K562 (cell line): ENCODE results near the gene MAGEA4. TPM values are rescaled to one million over a fixed set of nuclear protein-coding genes. Genes with fewer than 3 reads are reported as not detected.
A peak's percentile ranks its signal among the peaks of the same experiment; 100 is the strongest.

Experiments
- ATAC-seq: fragments of 200-7000 bp; cut with Tn5 transposase; 3 replicates; pipeline ENCODE4 v1.9.1; 2020; ENCODE audit warnings: moderate library complexity
- BruUV-seq: library from RNA; stranded (reverse); fragments of 400-500 nt; replicated peaks from 2 replicates; lab custom pipeline; 2021; lab: Mats Ljungman, UMichigan
- CTCF ChIA-PET: fragments of 300-600 bp; formaldehyde crosslinking; extraction: SDS; loops from one replicate; lab custom pipeline; 2021; ENCODE audit warnings: low intra/inter-chr PET ratio; lab: Yijun Ruan, JAX
- POLR2A ChIA-PET: fragments of 300-600, 350-650 bp; sonication (Branson Sonifier 250); formaldehyde crosslinking; extraction: SDS; loops from one replicate; lab custom pipeline; 2021; ENCODE audit warnings: antibody characterized with exemption, inconsistent platforms; lab: Yijun Ruan, JAX
- DNase-seq, 4 experiments: peaks; one replicate each; pipeline versions ENCODE4 v3.0.0 to v3.0.0-alpha.2; 2011 to 2018; ENCODE audit warnings: low spot score in 3 of 4, mixed read lengths in 3 of 4; ENCODE audit errors: extremely low read depth in 1 of 4
- FAIRE-seq: peaks from 2 replicates; lab custom pipeline; 2011; peaks lifted over from hg19 to GRCh38; lab: Jason Lieb, UNC
- H2AFZ ChIP-seq: 2 replicates; pipeline ENCODE4 v1.6.0; 2011; ENCODE audit warnings: low read depth, low read length, control low read depth, inconsistent platforms
- H3K27ac ChIP-seq: fragments of 200-600 bp; 3 replicates; pipeline ENCODE4 v1.8.0; 2011; ENCODE audit warnings: low read depth, mild to moderate bottlenecking, control low read depth, inconsistent platforms, low read length, moderate library complexity, mixed read lengths; ENCODE audit errors: extremely low read depth
- H3K27me3 ChIP-seq, 2 experiments: fragments of 300-600 bp in 1 of 2; 2 replicates in 1 of 2; 3 replicates in 1 of 2; pipeline versions ENCODE4 v1.6.0 to v1.8.0; 2011; ENCODE audit warnings: inconsistent platforms in 2 of 2, low read length in 2 of 2, mild to moderate bottlenecking in 1 of 2, mixed read lengths in 1 of 2, moderate library complexity in 1 of 2; ENCODE audit not compliant: control insufficient read depth in 2 of 2, insufficient read depth in 2 of 2
- H3K36me3 ChIP-seq: fragments of 300-600 bp; 3 replicates; pipeline ENCODE4 v1.8.0; 2011; ENCODE audit warnings: mild to moderate bottlenecking, low read length, inconsistent platforms; ENCODE audit not compliant: control insufficient read depth, insufficient read depth
- H3K4me1 ChIP-seq, 2 experiments: fragments of 200-600 bp in 1 of 2; replicated peaks in 1 of 2; 2 replicates in 1 of 2; 3 replicates in 1 of 2; pipeline versions ENCODE4 v1.5.1 to v1.8.0; 2011; ENCODE audit warnings: inconsistent platforms in 2 of 2, low read length in 2 of 2, mild to moderate bottlenecking in 1 of 2, mixed read lengths in 1 of 2, moderate library complexity in 1 of 2; ENCODE audit not compliant: control insufficient read depth in 2 of 2, insufficient read depth in 2 of 2
- H3K4me2 ChIP-seq: 2 replicates; pipeline ENCODE4 v1.6.1; 2011; ENCODE audit warnings: low read length, control low read depth, inconsistent platforms, mixed read lengths; ENCODE audit not compliant: insufficient read depth
- H3K4me3 ChIP-seq: fragments of 200-600 bp; sonication (generic), shearing (Covaris generic); 2 replicates; pipeline ENCODE4 v1.5.1; 2016; ENCODE audit warnings: control low read depth, inconsistent platforms
- H3K79me2 ChIP-seq: fragments of 200-600 bp; 3 replicates; pipeline ENCODE4 v1.8.0; 2011; ENCODE audit warnings: low read length, inconsistent platforms; ENCODE audit not compliant: control insufficient read depth, insufficient read depth
- H3K9ac ChIP-seq, 2 experiments: 2 replicates each; pipeline versions ENCODE4 v1.6.0 to v1.6.1; 2011; ENCODE audit warnings: low read depth in 2 of 2, low read length in 2 of 2, control low read depth in 1 of 2, inconsistent platforms in 1 of 2, mild to moderate bottlenecking in 1 of 2, mixed read lengths in 1 of 2; ENCODE audit not compliant: insufficient read depth in 1 of 2
- H3K9me1 ChIP-seq: one replicate; pipeline ENCODE4 v1.6.0; 2011; ENCODE audit warnings: inconsistent platforms, mild to moderate bottlenecking, low read length, moderate library complexity; ENCODE audit not compliant: control insufficient read depth, insufficient read depth
- H3K9me3 ChIP-seq: replicated peaks from 2 replicates; pipeline ENCODE4 v1.5.1; 2011; ENCODE audit warnings: low read depth, low read length, inconsistent platforms; ENCODE audit not compliant: control insufficient read depth, insufficient read depth
- H4K20me1 ChIP-seq: replicated peaks from 2 replicates; pipeline ENCODE4 v1.6.1; 2011; ENCODE audit warnings: low read length, inconsistent platforms, mixed read lengths; ENCODE audit not compliant: control insufficient read depth, insufficient read depth
- C11orf30 ChIP-seq: fragments of 450-650 bp; IDR thresholded peaks from 2 replicates; pipeline ENCODE4 v1.6.1; 2016; ENCODE audit warnings: low read depth, mild to moderate bottlenecking
- ETV6 ChIP-seq, 3 experiments: fragments of 150-350 bp in 1 of 3; sonication (generic) in 1 of 3; formaldehyde crosslinking in 1 of 3; IDR thresholded peaks; 2 replicates each; pipeline versions ENCODE4 v1.6.1 to v1.8.0; 2014 to 2022; ENCODE audit warnings: borderline replicate concordance in 2 of 3, low read depth in 2 of 3, antibody characterized with exemption in 1 of 3, low read length in 1 of 3, mild to moderate bottlenecking in 1 of 3, missing genetic modification reagents in 1 of 3
- MAFF ChIP-seq: IDR thresholded peaks from 2 replicates; pipeline ENCODE4 v1.6.1; 2012; ENCODE audit warnings: low read length, improper control_type of control experiment
- MAFG ChIP-seq: fragments of 450-650 bp; conservative IDR thresholded peaks from 2 replicates; pipeline ENCODE4 v1.6.1; 2016; ENCODE audit warnings: missing genetic modification characterization, missing compliant biosample characterization
- MAFK ChIP-seq: IDR thresholded peaks from 2 replicates; pipeline ENCODE4 v1.6.1; 2011; ENCODE audit warnings: low read length, improper control_type of control experiment
- MYC ChIP-seq, 2 experiments: fragments of 250-450 bp in 1 of 2; sonication (Bioruptor Pico) in 1 of 2; IDR thresholded peaks; 2 replicates each; pipeline versions ENCODE4 v1.5.1 to v1.6.1; 2012 to 2021; ENCODE audit warnings: low read depth in 2 of 2, borderline replicate concordance in 1 of 2, improper control_type of control experiment in 1 of 2, low read length in 1 of 2, mild to moderate bottlenecking in 1 of 2, moderate library complexity in 1 of 2
- NCOA1 ChIP-seq: fragments of 450-650 bp; IDR thresholded peaks from 2 replicates; pipeline ENCODE4 v1.6.1; 2016; ENCODE audit warnings: low read depth
- NUFIP1 ChIP-seq: fragments of 450-650 bp; IDR thresholded peaks from 2 replicates; pipeline ENCODE4 v1.6.1; 2018; ENCODE audit not compliant: partially characterized antibody
- PYGO2 ChIP-seq: fragments of 450-650 bp; IDR thresholded peaks from 2 replicates; pipeline ENCODE4 v1.6.1; 2016; ENCODE audit warnings: mild to moderate bottlenecking, missing genetic modification characterization, moderate library complexity, missing compliant biosample characterization
- RBFOX2 ChIP-seq: fragments of 200-400 bp; formaldehyde crosslinking; IDR thresholded peaks from 2 replicates; pipeline ENCODE4 v1.6.1; 2017; ENCODE audit warnings: low read depth, mild to moderate bottlenecking, low read length, moderate library complexity
- RBM14 ChIP-seq: fragments of 200-400 bp; formaldehyde crosslinking; IDR thresholded peaks from 2 replicates; pipeline ENCODE4 v1.6.1; 2018; ENCODE audit warnings: low read depth, mild to moderate bottlenecking, low read length, moderate library complexity, borderline replicate concordance; ENCODE audit not compliant: insufficient read depth
- SMARCC2 ChIP-seq: fragments of 450-650 bp; IDR thresholded peaks from 2 replicates; pipeline ENCODE4 v1.6.1; 2017; ENCODE audit warnings: antibody characterized with exemption, moderate library complexity, mild to moderate bottlenecking, low read depth
- TRIM28 ChIP-seq: fragments of 450-650 bp; IDR thresholded peaks from 2 replicates; pipeline ENCODE4 v1.6.1; 2017
- ZNF316 ChIP-seq: fragments of 450-650 bp; IDR thresholded peaks from 2 replicates; pipeline ENCODE4 v1.6.1; 2016
- ZNF764 ChIP-seq: fragments of 250-450 bp; sonication (Bioruptor Pico); IDR thresholded peaks from 2 replicates; pipeline ENCODE4 v1.4.0; 2020; ENCODE audit warnings: low read depth, mild to moderate bottlenecking, moderate library complexity
- WGBS: fragments of 100-300 bp; shearing (Covaris generic); methylation state at CpG from one replicate; pipeline ENCODE4 v1.1.6; 2016; ENCODE audit warnings: low coverage, mixed read lengths; ENCODE audit not compliant: insufficient coverage; ENCODE audit errors: missing lambda C conversion rate; 5-methylcytosine and 5-hydroxymethylcytosine counted together
- in situ Hi-C: fragments of 300-500 bp; cut with MboI; formaldehyde crosslinking; loops from 4 replicates; pipeline ENCODE4 v1.15.0; 2018; ENCODE audit warnings: inconsistent platforms, mixed read lengths
- intact Hi-C: fragments of 100-400 bp; cut with micrococcal nuclease; formaldehyde crosslinking; loops from 2 replicates; pipeline ENCODE4 v1.14.2; 2022
- polyA plus RNA-seq, 8 experiments: library from polyadenylated mRNA; depleted of rRNA in 4 of 8; stranded (reverse) in 5 of 8; unstranded in 3 of 8; fragments of >200 nt; fragmentation: Nextera tagmentation in 2 of 8; fragmentation: Illumina TruSeq in 1 of 8; extraction: Ambion mirVana in 2 of 8; extraction: Trizol in 1 of 8; gene quantifications; 2 replicates each; pipeline versions ENCODE4 v1.2.1 to v1.2.3, GENCODE V29; 2011 to 2014; ENCODE audit warnings: inconsistent platforms in 1 of 8, missing spikeins in 1 of 8
- total RNA-seq, 7 experiments: library from RNA; depleted of rRNA in 6 of 7; stranded (reverse); fragments of >200 nt in 6 of 7; fragmentation: Illumina TruSeq in 2 of 7; extraction: Trizol in 2 of 7; gene quantifications; 2 replicates each; pipeline versions ENCODE4 v1.2.1 to v1.2.3, GENCODE V29; 2011 to 2021; ENCODE audit warnings: low replicate concordance in 1 of 7

MAGEA4 gene
- total and polyA plus RNA-seq, 9 of the 15 experiments (the other 6 are each of a cell fraction or from before 2014, with no cell fraction given): 0.42 to 1.9 (median 0.69) TPM

- no peak for ATAC-seq
- peaks cover 0 to 12% of the 10 kb centered on the region in 2 experiments; a peak in 2 of 5 replicates for H3K4me1 ChIP-seq
- H4K20me1 ChIP-seq: no peaks in the 10 kb centered on the region
- POLR2A ChIA-PET: no interaction called here
- in situ Hi-C loops: no loop called here
- no peak overlapping the region for H2AFZ ChIP-seq
- no peak for DNase-seq
- BruUV-seq: no TSS peak
- no peaks in the 10 kb centered on the region for H3K27me3 ChIP-seq
- intact Hi-C loops: no loop called here
- WGBS: 33% methylated on average over 4 of the region's 4 CpGs
- no peaks in the 10 kb centered on the region for H3K9me3 ChIP-seq
- CTCF ChIA-PET: no interaction called here
- no peak overlapping the region for H3K4me2 ChIP-seq
- FAIRE-seq: no peak
- H3K27ac ChIP-seq: no peak overlapping the region
- H3K79me2 ChIP-seq: no peaks in the 10 kb centered on the region
- H3K4me3 ChIP-seq: no peak overlapping the region
- no peaks in the 10 kb centered on the region for H3K9me1 ChIP-seq
- TF ChIP-seq MYC (IDR thresholded peaks at IDR 0.05; ENCODE audit: low read depth, low read length): no peak
- no peak for TF ChIP-seq MYC (CRISPR knock-in tag; IDR thresholded peaks at IDR 0.05; ENCODE audit: borderline replicate concordance, low read depth)
- no peak for TF ChIP-seq PYGO2 (tag)
- TF ChIP-seq RBM14: no peak
- TF ChIP-seq TRIM28: no peak
- no peak for TF ChIP-seq ZNF764 (CRISPR knock-in tag)
- no peak overlapping the region for H3K9ac ChIP-seq
- H3K36me3 ChIP-seq: no peaks in the 10 kb centered on the region
These were observed 32.8 kb upstream of the MAGEA4 start for GRCh38 chrX:151879856-151880255.

GRCh38 chrX:151880895-151881294, 31.8 kb upstream of the MAGEA4 start:
- 25% methylated on average over 2 of the region's 2 CpGs for WGBS
- no peaks in the 10 kb centered on the region for H3K9me3 ChIP-seq
- BruUV-seq: no TSS peak
- no peak overlapping the region for H3K9ac ChIP-seq
- H3K4me1 ChIP-seq: peaks cover 0 to 4% of the 10 kb centered on the region in 2 experiments; a peak in 2 of 5 replicates
- DNase-seq: no peak
- no peaks in the 10 kb centered on the region for H4K20me1 ChIP-seq
- H3K27ac ChIP-seq: no peak overlapping the region
- intact Hi-C loops: no loop called here
- H3K27me3 ChIP-seq: no peaks in the 10 kb centered on the region
- H3K79me2 ChIP-seq: no peaks in the 10 kb centered on the region
- POLR2A ChIA-PET: no interaction called here
- peak; percentile 75 for TF ChIP-seq MAFG (tag)
- TF ChIP-seq MAFF: peak; percentile 87
- no peak for TF ChIP-seq NUFIP1
- TF ChIP-seq ZNF316: peak; percentile 90
- TF ChIP-seq MAFK: peak; percentile 92
- TF ChIP-seq RBFOX2: no peak
- peak; percentile 81 for TF ChIP-seq C11orf30
- TF ChIP-seq NCOA1: no peak
- no peak for TF ChIP-seq SMARCC2
- no peak for TF ChIP-seq ETV6 (IDR thresholded peaks at IDR 0.05; ENCODE audit: borderline replicate concordance in 1 of 2, low read depth in 2 of 2, low read length in 1 of 2)
- TF ChIP-seq ETV6 (CRISPR knock-in tag; IDR thresholded peaks at IDR 0.05; ENCODE audit: borderline replicate concordance): no peak
- no peak overlapping the region for H3K4me3 ChIP-seq
- FAIRE-seq: no peak
- H2AFZ ChIP-seq: no peak overlapping the region
- no peaks in the 10 kb centered on the region for H3K9me1 ChIP-seq
- in situ Hi-C loops: no loop called here
- no peak for ATAC-seq
- no peak overlapping the region for H3K4me2 ChIP-seq
- CTCF ChIA-PET: no interaction called here
- H3K36me3 ChIP-seq: no peaks in the 10 kb centered on the region
